ENCODE measurements around the gene NAA10. TPM values are rescaled to one million over a fixed set of nuclear protein-coding genes. Genes with fewer than 3 reads are reported as not detected.

The NAA10 gene
- total and polyA plus RNA-seq, 10 donors = 56.4 to 174 (median 87.8) TPM

DNA sequence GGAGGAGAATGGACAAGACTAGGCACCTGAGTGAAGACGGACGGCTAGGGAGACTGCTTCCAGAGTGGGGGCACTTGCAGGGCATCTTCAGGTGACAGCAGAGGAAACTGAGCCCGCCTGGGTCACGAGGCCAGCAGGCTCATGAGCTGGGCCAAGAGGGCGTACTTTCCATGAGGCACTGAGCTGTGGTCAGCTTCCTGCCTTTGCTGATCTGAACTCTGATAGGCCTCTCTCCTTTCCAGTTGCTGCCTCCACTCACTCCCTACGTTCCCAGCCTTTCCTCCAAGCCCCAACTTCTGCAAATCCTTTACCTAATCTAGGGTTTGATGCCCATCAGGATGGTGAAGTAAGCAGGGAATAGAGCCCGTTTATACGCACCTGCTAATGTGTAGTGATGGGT lies 47.5 kb downstream of the NAA10 start:
- 53 to 74% (median 62%) methylated on average over 4 to 8 of the region's 8 CpGs for WGBS, 5 donors
- no peak for DNase-seq
- intact Hi-C loops (cut with DNase I; ENCODE audit: low total_unique reads) = no loop called here
- Histone ChIP-seq H3K27ac (no peak overlapping the region), H3K36me3 (no peaks in the 10 kb centered on the region), H3K27me3 (replicated peaks in 1 of 7) (peaks cover 4 to 80% (median 44%) of the 10 kb centered on the region in 7 donors), H3K4me3 (no peak overlapping the region), H3K9me3 (no peaks in the 10 kb centered on the region), H3K4me1 (peaks cover 0 to 22% (median 11%) of the 10 kb centered on the region in 6 donors)
- TF ChIP-seq POLR2AphosphoS5 (IDR thresholded peaks at IDR 0.05) = no peak
- TF ChIP-seq POLR2A (IDR thresholded peaks at IDR 0.05) = no peak
- TF ChIP-seq, protein P1, sequence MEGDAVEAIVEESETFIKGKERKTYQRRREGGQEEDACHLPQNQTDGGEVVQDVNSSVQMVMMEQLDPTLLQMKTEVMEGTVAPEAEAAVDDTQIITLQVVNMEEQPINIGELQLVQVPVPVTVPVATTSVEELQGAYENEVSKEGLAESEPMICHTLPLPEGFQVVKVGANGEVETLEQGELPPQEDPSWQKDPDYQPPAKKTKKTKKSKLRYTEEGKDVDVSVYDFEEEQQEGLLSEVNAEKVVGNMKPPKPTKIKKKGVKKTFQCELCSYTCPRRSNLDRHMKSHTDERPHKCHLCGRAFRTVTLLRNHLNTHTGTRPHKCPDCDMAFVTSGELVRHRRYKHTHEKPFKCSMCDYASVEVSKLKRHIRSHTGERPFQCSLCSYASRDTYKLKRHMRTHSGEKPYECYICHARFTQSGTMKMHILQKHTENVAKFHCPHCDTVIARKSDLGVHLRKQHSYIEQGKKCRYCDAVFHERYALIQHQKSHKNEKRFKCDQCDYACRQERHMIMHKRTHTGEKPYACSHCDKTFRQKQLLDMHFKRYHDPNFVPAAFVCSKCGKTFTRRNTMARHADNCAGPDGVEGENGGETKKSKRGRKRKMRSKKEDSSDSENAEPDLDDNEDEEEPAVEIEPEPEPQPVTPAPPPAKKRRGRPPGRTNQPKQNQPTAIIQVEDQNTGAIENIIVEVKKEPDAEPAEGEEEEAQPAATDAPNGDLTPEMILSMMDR (IDR thresholded peaks at IDR 0.05 in 8 of 11, conservative IDR thresholded peaks at IDR 0.05 in 3 of 11) = no peak

DNA sequence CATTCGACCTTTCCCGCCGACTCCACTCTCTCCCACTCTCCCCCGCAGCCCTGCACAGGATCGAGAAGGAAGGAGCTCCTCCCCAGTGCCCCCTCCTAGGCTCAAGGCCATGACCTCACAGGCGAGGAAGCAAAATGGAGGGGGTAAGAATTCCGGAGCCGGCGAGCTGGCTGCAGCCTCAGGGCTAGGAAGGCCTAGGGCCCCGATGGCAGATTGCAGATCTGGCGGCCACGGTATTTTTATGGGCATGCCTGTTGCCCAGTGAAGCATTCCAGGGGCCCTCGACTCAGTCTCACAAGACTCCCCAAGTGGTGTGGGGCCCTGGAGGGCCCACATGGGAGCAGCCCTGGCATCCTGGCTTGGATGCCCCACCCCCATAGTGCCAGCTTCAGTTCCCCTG lies 47.9 kb downstream of the NAA10 start:
- WGBS, 5 donors = 28 to 55% (median 45%) methylated on average over 9 to 13 of the region's 13 CpGs
- intact Hi-C loops (cut with DNase I; ENCODE audit: low total_unique reads) = no loop called here
- no peak for DNase-seq
- Histone ChIP-seq H3K27ac (no peak overlapping the region), H3K4me1 (peaks cover 0 to 22% (median 11%) of the 10 kb centered on the region in 6 donors), H3K27me3 (replicated peaks in 1 of 7) (peaks cover 4 to 80% (median 47%) of the 10 kb centered on the region in 7 donors), H3K9me3 (no peaks in the 10 kb centered on the region), H3K36me3 (no peaks in the 10 kb centered on the region), H3K4me3 (no peak overlapping the region)
- TF ChIP-seq POLR2AphosphoS5 (IDR thresholded peaks at IDR 0.05) (no peak), POLR2A (IDR thresholded peaks at IDR 0.05) (no peak)
- TF ChIP-seq, protein P1 (IDR thresholded peaks at IDR 0.05 in 8 of 11, conservative IDR thresholded peaks at IDR 0.05 in 3 of 11) = no peak

DNA sequence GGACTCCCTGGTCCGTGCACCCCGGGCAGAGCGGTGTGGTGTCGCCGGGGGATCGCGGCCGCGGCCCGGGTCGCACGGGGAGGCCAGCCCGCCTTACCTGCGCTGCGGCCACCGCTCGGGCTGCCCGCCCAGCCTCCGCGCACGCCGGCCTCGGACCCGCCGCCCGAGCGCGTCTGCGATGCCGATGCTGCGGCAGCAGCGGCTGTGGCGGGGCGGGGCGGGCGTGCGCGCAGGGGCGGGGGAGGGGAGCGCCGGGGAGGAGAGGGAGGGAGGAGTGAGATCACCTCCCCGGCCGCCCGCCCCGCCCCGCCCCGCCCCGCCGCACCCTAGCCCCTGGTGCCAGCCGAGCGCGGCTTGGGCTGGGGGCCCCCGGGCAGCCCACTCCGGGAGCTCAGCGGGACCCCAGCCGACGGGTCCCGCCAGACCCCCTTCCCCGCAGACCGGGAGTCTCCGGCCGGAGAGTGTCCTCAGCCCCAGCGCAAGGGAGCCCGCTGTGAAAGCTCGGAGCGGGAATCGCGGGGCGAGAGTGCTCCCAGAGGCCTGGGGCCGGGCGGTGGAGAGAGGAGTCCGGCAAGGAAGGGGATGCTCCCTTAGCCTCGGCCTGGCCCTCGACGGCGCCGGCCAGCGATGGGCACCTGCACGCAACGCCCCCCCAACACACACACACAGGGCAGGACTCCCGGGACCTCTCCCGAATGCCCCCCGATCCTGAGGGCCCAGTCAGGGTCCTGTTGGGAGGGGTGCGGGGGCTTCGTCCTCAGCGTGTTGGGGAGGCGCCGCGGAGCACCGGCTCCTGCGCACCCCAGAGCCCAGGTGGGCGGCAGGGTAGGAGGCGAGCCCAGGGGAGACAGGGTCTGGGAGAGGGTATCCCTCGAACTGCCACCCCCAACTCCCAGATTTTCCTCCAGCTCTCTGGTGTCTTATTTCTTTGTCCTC lies 48.6 kb downstream of the NAA10 start, which contains the start of gene L1CAM:
Gene L1CAM, minus strand, starts transcription at position 206 of the 936 bp plus-strand sequence. CDS start 10,337 bp downstream, outside the sequence.
- intact Hi-C loops (cut with DNase I; ENCODE audit: low total_unique reads) = no loop called here
- peaks cover 4 to 84% (median 49%) of the 10 kb centered on the region in 7 donors for H3K27me3 ChIP-seq (replicated peaks in 1 of 7)
- DNase-seq = no peak

More for the DNA sequence above, 48.6 kb downstream of the NAA10 start, which contains the start of gene L1CAM:
- TF ChIP-seq, protein P1 (IDR thresholded peaks at IDR 0.05 in 8 of 11, conservative IDR thresholded peaks at IDR 0.05 in 3 of 11) = no peak
- TF ChIP-seq POLR2AphosphoS5 (IDR thresholded peaks at IDR 0.05) (no peak), POLR2A (IDR thresholded peaks at IDR 0.05) (no peak)
- no peaks in the 10 kb centered on the region for H3K9me3 ChIP-seq
- no peak within 1 kb of the TSS for H3K27ac ChIP-seq
- H3K36me3 ChIP-seq = no peaks in the 10 kb centered on the region
- peaks cover 0 to 22% (median 11%) of the 10 kb centered on the region in 6 donors for H3K4me1 ChIP-seq
- H3K4me3 ChIP-seq = peak within 1 kb of the TSS in 2 of 8 donors; percentile 21 to 56
- 4 to 28% (median 16%) methylated on average over 42 to 77 of the region's 94 CpGs; no CpG with 5 or more reads in 1 of the 5 donors for WGBS, 5 donors

Data from spleen (tissue), 11 donors.